ENCODE data around the gene USP48. TPM values are rescaled to one million over a fixed set of nuclear protein-coding genes. Genes with fewer than 3 reads are reported as not detected.

USP48 gene
- total and polyA plus RNA-seq, 2 of the 8 experiments (the other 6 are each of a cell fraction or from before 2014, with no cell fraction given) = 12.8 to 83.5 TPM

DNA sequence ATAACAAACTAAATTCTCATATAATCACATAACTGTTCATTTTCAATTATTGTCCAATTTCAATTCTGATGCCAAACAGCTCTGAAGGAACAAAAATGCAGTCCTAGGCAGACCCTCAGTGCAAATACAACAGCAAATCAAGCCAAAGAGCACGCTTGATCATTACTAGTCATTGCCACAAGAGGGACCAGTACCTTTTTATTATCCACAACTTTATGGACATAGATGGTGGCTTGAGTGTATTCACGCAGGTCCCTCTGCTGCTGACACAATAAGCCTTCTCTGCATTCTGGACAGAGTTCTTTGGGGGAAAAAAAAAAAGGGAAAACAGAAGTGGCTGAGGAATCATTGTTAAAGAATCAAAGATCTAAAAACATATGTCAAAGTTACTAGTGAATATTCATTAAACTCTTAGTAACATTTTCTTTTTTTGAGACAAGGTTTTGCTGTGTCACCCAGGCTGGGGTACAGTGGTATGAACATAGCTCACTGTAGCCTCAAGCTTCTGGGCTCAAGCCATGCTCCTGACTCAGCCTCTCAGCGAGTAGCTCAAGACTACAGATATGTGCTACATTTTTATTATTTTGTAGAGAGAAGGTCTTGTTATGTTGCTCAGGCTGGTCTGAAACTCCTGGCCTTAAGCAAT, 79.5 kb downstream of the USP48 start (continued):
- TF ChIP-seq RNF2 (IDR thresholded peaks at IDR 0.05; ENCODE audit: borderline replicate concordance, low read depth, low read length, missing control alignments, poor library complexity, severe bottlenecking) = no peak
- TF ChIP-seq ZNF274 (IDR thresholded peaks at IDR 0.05; ENCODE audit: borderline replicate concordance, extremely low read depth, low read length) = no peak
- no peak for TF ChIP-seq TEAD4 (IDR thresholded peaks at IDR 0.05; ENCODE audit: low read depth, low read length)
